ENCODE data around the gene SULT4A1.
"Not testable (repeated sequence)": the region's sequence is repeated elsewhere in the genome, so short reads cannot be mapped to it uniquely, and the experiment has no call there.

SULT4A1 gene

GRCh38 chr22:43885786-43886185 lies 23.5 kb upstream of the SULT4A1 start:
- FAIRE-seq, result no peak

GRCh38 chr22:43885319-43885671 lies 23.0 kb upstream of the SULT4A1 start:
- no peak for FAIRE-seq

GRCh38 chr22:43884600-43885318 lies 22.4 kb upstream of the SULT4A1 start:
- FAIRE-seq, result no peak

DNA sequence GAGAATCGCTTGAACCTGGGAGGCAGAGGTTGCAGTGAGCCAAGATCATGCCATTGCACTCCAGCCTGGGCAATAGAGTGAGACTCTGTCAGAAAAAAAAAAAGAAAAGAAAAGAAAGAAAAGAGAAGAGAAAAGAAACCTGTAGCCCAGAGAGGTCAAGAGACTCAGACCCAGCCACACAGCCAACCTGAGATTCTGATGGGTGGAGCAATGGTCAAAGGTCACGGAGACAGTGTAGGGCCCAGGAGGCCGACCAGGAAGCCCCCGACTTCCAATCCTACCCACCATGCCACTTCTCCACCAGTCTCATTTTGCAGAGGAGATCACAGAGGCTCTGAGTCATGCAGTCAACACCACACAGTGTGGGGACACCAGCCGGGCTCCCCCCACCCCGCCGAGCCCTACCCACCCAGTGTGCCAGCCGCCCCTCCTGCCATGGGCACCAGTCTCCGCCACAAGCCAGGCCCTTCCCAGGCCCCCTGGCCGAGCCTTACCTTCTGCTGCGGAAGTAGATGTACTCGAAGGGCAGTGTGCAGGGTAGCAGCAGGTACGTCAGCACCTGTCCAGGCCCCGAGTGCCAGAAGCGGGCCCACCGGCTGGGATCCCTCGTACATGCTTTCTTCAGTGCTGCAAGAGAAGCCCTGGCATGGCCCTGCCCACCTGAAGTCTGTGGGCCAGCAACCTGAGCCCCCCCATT lies 21.6 kb upstream of the SULT4A1 start:
- FAIRE-seq, result no peak

DNA sequence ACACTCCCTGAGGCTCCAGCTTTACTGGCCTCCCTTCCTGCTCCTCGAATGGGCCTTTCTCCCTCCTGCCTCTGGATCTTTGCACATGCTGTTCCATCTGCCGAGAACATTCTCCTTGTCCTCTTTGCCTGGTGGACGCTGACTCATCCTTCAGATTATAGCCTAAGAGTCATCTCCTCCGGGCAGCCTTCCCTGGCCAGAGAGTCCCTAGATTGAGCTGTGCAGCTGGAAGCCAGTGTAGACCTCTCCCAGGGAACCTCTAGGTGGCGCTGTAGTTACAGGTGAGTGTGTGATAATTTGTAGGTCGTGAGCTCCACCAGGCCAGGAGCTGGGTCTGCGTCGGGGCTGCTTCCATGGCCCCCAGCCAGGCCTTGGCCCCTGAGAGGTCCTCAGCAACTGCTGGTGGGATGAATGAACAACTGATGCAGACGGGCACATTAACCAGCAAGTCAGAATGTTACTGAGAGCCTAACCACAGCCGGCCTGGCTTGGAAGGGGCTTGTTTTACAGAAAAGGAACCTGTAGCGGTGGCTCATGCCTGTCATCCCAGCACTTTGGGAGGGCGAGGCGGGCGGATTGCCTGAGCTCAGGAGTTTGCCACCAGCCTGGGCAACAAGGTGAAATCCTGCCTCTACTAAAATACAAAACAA lies 20.8 kb upstream of the SULT4A1 start:
- FAIRE-seq, result peak; percentile 11

DNA sequence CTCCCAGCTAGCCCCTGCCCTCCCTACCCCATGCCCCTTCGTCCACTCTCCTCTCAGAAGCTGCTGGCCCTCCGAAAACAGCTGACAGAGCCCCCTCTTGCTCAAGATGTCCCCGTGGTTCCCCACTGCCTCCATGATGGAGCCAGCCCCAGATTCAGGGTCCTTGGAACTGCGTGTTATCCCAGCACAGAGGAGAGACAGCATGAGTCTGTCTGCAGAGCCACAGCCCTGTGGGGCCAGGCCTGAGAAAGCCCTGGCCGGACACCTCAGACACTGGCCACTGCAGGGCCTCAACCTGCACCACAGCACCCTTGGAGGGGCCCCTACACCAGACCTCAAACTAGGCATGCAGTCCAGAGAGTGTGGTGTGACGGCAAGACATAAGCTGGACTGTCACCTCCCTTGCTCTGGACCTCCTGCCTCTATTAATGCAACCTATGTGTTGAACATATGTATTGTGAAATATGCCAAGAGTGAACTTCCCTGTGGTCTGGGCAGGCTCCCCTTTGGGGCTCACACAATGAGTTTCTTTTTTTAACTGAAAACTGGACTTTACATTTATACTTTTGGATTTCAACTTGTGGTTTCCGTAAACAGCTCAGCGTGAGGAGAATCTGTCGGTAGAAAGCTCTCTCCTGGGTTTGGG lies 19.9 kb upstream of the SULT4A1 start:
- no peak for FAIRE-seq

DNA sequence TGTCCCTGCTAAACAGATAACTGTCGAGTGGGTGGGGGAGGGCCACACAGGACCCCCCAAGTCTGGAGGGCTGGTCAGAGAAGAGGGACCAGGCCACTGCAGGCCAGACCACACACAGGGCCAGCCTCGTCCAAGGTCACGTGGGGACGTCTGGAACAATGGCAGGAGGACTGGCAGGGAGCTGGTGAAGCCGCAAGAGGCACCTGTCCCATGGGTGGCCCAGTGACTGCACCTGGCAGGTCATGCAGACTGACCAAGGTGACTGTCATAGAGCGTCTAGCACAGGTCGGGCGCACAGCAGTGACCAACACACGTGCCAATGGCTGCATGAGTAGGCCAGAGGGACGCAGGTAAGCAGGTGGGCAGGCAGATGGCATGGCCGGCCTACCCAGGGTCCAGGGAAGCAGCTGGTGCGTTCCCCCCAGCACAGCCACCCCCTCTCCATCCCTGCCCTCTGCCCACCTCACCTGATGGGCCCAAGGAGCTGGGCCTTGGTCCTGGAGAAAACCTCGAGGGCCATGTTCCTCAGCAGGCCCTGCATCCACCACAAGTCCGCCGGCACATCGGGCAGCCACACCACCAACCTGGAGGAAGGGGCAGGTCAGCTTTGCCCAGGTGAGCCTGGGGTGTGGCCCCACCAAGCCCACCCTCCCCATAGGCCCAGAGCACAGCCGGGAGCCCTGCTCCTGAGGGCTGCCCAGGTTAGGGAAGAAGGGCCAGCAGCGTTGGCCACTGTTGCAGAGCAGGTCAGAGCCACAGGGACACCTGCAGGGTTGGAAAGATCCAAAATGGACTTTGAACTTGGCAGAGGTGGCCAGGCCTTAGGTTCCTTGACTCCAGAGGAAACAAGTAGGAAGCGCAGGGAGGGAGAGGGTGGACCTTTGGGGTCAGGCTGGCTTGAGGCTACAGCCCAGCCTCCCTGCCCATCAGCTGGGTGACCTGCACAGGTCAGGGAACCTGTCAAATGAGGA lies 19.1 kb upstream of the SULT4A1 start:
- no peak for FAIRE-seq

- no peak for FAIRE-seq
These were observed 18.3 kb upstream of the SULT4A1 start for GRCh38 chr22:43880541-43880991.

DNA sequence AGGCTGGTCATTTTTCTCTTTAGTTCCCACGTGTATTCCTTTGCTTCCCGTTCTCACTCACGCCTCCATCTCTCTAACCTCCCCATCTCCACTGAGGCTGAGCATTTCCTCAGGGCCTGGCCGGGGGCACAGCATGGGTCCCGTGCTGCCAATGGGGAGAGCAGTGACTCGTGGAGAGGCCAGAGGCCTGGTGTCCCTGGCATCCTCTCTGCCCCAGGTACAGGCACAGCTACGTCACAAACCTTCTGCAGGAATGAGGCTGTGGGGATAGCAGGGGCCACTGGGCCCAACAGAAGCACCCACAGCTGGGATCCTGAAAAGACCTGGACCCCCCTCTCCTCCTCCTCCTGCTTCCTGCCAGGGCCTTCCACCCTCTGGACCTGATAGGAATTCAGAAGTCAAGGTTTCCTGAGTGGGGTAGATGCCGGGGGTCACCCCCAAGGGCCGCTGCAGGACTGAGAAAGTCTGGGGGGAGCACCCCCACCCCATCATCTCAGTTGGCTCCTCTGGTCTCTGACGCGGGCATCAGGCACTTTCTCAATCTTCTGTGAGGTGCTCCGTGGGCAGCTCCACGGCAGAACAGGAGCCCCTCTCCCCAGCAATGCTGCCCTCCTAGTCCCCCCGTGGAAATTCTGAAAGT lies 17.7 kb upstream of the SULT4A1 start:
- FAIRE-seq, result no peak

GRCh38 chr22:43878831-43879550 lies 16.7 kb upstream of the SULT4A1 start:
- no peak for FAIRE-seq

- FAIRE-seq, result no peak
These were observed 15.9 kb upstream of the SULT4A1 start for GRCh38 chr22:43878079-43878795.

DNA sequence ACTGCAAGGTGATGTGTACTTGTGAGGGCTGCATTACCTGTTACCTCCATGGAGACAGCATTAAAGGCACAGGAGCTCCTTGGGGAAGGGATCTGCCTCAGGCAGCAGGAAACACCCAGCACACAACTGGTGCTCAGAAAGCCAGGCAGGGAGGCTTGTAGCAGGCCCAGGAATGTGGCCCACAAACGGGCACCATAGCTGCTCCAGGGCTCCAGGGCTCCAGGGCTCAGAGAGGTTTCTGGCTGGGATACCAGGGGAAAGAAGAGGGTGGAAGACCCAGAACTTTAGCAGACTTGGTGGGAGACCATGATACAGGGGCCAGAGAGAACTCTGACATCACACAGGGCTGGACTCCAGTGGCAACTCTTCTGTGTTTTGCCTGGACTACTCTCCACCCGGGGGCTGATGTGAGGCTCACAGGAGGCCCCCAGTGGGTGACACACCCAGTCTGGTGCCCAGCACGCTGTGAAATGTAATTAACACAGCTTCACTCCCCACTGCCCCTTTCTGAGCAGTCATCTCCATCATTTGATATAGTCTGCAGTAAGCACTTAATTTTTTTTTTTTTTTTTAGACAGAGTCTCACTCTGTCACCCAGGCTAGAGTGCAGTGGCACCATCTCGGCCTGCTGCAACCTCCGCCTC lies 14.7 kb upstream of the SULT4A1 start:
- FAIRE-seq, result no peak

- FAIRE-seq, result no peak
These were observed 7.5 kb upstream of the SULT4A1 start for GRCh38 chr22:43869799-43870198.

DNA sequence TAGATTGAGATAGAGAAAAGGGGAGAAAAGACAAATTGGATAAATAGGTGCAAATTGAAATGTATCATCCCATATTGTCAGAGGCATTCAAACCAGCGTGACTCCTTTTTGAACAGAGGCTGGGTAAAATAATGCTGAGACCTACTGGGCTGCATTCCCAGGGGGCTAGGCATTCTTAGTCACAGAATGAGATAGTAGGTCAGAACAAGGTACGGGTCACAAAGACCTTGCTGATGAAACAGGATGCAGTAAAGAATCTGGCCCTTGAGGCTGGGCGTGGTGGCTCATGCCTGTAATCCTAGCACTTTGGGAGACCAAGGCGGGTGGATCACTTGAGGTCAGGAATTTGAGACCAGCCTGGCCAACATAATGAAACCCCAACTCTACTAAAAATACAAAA lies 6.7 kb upstream of the SULT4A1 start:
- not testable (repeated sequence) for FAIRE-seq

DNA sequence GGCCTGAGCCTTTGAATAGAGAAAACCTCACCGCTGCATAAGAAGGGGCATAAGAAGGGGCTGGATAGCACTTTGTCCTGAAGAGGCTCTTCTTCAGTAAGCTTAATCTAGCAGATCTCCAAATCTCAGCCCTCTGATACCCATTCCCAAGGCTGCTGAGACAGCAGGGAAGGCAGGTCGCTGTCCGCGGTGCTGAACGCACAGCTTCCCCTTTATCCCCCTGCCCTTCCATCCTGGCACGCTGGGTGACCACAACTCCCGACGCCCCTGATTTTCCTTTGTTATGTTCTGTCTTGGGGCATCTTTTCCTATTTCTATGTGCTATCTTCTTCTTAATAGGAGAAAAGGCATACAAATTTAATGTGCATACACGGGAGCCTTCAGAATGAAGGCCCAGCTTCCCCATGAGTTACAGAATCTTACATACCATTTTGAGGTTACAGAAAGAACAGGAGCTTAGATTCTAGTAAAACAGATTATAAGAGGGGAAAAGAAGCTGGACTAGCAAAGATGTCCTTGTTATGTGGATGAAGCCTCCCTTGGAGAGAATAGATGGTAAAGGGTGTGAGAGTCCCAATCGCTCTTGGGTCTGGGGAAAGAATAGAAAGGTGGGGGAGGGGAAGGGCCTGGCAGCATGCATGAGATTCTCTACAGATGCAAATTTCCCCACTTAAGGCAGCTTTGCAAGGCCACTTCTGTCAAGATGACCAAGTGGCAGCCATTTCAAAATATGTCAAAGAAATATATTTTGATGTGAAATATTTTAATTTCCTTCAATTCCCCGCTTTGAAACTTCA lies 5.7 kb upstream of the SULT4A1 start:
- FAIRE-seq, result no peak

DNA sequence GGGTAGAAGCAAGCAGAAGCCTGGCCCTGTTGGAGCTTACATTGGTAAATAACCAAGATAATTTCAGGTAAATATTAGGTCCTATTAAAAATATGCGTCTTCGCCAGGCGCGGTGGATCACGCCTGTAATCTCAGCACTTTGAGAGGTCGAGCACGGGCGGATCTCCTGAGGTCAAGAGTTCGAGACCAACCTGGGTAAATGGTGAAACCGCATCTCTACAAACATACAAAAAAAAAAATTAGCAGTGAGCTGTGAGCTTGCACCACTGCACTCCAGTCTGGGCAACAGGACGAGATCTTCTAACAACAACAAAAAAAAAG lies 529 bp upstream of the SULT4A1 start:
- FAIRE-seq, result no peak

DNA sequence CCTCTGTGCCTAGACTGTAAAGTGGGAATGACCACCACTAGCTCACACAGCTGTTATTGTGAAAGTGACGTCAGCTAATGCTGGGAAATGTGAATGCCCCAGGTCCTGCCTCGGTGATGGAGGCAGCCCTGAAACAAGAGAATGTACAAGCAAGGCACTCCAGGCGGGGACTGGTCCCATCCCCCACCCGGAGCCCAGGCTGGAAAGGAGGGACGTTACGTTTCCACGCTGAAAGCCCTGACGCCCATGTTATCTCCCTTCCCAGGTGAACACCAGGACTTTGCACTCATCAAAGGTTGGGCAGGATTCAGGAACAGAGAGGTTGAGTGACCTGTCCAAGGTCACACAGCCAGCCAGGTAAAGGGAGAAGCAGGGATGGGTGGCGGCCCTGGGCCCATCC lies 784 bp downstream of the SULT4A1 start:
- FAIRE-seq, result no peak

- no peak for FAIRE-seq
These were observed 1.5 kb downstream of the SULT4A1 start for GRCh38 chr22:43860831-43861230.

GRCh38 chr22:43860126-43860525 lies 2.2 kb downstream of the SULT4A1 start:
- no peak for FAIRE-seq

All from G401.6 (cell line).